Erythroblast (primary cell): ENCODE results near the gene KLHDC1.

Experiments
- GATA1 ChIP-seq: IDR thresholded peaks from 2 replicates; pipeline ENCODE4 v1.6.1; 2011; ENCODE audit warnings: low read depth, mild to moderate bottlenecking, control low read depth, low read length, moderate library complexity
- POLR2A ChIP-seq: IDR thresholded peaks from 2 replicates; pipeline ENCODE4 v1.6.1; 2011; ENCODE audit warnings: mild to moderate bottlenecking, low read length

DNA sequence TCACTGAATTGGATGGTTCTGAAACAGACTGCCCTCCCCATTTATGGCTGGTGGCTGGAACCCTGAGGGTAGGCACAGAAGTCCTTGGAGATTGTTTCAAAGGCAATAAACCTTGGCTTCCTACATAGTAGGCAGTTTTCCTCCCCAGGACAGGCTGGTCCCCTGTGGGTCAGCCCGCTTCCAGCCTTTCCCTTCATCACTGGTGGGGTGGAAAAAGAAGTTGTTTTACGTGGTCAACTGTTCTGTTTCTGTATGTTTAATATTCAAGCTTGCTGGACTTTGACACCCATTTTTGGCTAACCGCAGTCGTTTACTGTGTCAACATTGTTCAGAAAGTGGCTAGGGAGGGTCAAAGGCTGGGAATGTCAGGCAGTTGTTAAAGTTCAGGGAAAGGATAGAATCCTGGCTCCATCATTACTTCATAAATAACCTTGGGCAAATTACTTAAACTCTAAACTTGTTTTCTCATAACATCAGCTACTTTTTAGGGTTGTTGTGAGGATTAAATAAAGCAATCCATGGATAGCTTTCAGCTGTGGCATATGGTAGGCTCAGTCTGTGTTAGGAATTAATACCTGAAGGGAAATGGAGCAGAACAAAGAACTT is 77.4 kb downstream of the KLHDC1 start:
- TF ChIP-seq POLR2A (no peak), GATA1 (no peak)
